HCT116 (cell line): ENCODE measurements around the gene NSD2. TPM values are rescaled to one million over a fixed set of nuclear protein-coding genes. Genes with fewer than 3 reads are reported as not detected.

Experiments used
- ATAC-seq: fragments of 200-7000 bp; cut with Tn5 transposase; 2 replicates; pipeline ENCODE4 v1.9.1; 2020; ENCODE audit warnings: mild to moderate bottlenecking, moderate library complexity
- BruUV-seq: library from RNA; stranded (reverse); fragments of 400-500 nt; replicated peaks from 2 replicates; lab custom pipeline; 2021; lab: Mats Ljungman, UMichigan
- CTCF ChIA-PET: fragments of 300-600 bp; sonication (Branson Sonifier 250); formaldehyde crosslinking; loops from one replicate; lab custom pipeline; 2021; ENCODE audit warnings: antibody characterized with exemption; lab: Charles Lee
- POLR2A ChIA-PET: fragments of 300-600, 350-600 bp; sonication (Branson Sonifier 250); formaldehyde crosslinking; loops from one replicate; lab custom pipeline; 2021; ENCODE audit warnings: antibody characterized with exemption; lab: Charles Lee
- RAD21 ChIA-PET, 2 experiments: fragments of 300-600 bp; sonication (Branson Sonifier 250); formaldehyde crosslinking; loops; one replicate each; lab custom pipeline; 2023; ENCODE audit warnings: low total read pairs in 2 of 2; ENCODE audit not compliant: uncharacterized antibody in 2 of 2, unreplicated experiment in 2 of 2, low non-redundant PET in 1 of 2; lab: Charles Lee
- DNase-seq: peaks from one replicate; pipeline ENCODE4 v3.0.0-alpha.2; 2010; ENCODE audit warnings: low read depth, low spot score
- H2AFZ ChIP-seq: fragments of 200-600 bp; shearing (Covaris generic), sonication (generic); 2 replicates; pipeline ENCODE4 v1.6.1; 2017; ENCODE audit warnings: low read depth, mixed run types, mixed read lengths, antibody characterized with exemption, low read length; ENCODE audit not compliant: poor library complexity, severe bottlenecking
- H3K27ac ChIP-seq: 2 replicates; pipeline ENCODE4 v1.5.1; 2012; ENCODE audit warnings: low read depth, low read length
- H3K27me3 ChIP-seq: fragments of 200-600 bp; sonication (generic); 2 replicates; pipeline ENCODE4 v1.6.1; 2016; ENCODE audit warnings: mixed run types, low read length, mixed read lengths; ENCODE audit not compliant: insufficient read depth
- H3K36me3 ChIP-seq, 2 experiments: fragments of 200-500 bp in 1 of 2; fragments of 200-600 bp in 1 of 2; sonication (Bioruptor generic) in 1 of 2; sonication (generic) in 1 of 2; 2 replicates each; pipeline versions ENCODE4 v1.5.1 to v1.6.1; 2014 to 2016; ENCODE audit warnings: low read length in 2 of 2, inconsistent platforms in 1 of 2, mixed read lengths in 1 of 2, mixed run types in 1 of 2; ENCODE audit not compliant: insufficient read depth in 2 of 2, control insufficient read depth in 1 of 2
- H3K4me1 ChIP-seq, 2 experiments: fragments of 200-600 bp in 1 of 2; sonication (generic) in 1 of 2; 2 replicates each; pipeline versions ENCODE4 v1.5.1 to v1.6.1; 2012 to 2017; ENCODE audit warnings: low read length in 2 of 2, inconsistent platforms in 1 of 2, mild to moderate bottlenecking in 1 of 2, mixed read lengths in 1 of 2, mixed run types in 1 of 2, moderate library complexity in 1 of 2; ENCODE audit not compliant: insufficient read depth in 2 of 2, control insufficient read depth in 1 of 2
- H3K4me2 ChIP-seq: fragments of 200-600 bp; sonication (generic); 2 replicates; pipeline ENCODE4 v1.6.1; 2017; ENCODE audit warnings: mixed run types, low read length, mixed read lengths
- H3K4me3 ChIP-seq, 2 experiments: fragments of 200-600 bp in 1 of 2; sonication (generic) in 1 of 2; replicated peaks in 1 of 2; 2 replicates each; pipeline ENCODE4 v1.5.1; 2011 to 2016; ENCODE audit warnings: low read length in 2 of 2, control low read depth in 1 of 2, low read depth in 1 of 2, mild to moderate bottlenecking in 1 of 2, mixed read lengths in 1 of 2, mixed run types in 1 of 2
- H3K79me2 ChIP-seq: fragments of 200-600 bp; sonication (generic); 2 replicates; pipeline ENCODE4 v1.6.1; 2017; ENCODE audit warnings: mild to moderate bottlenecking, mixed run types, low read length, moderate library complexity, mixed read lengths; ENCODE audit not compliant: insufficient read depth
- H3K9ac ChIP-seq: fragments of 200-600 bp; sonication (generic); 2 replicates; pipeline ENCODE4 v1.6.1; 2016; ENCODE audit warnings: low read length, mixed read lengths
- H3K9me2 ChIP-seq: fragments of 200-600 bp; sonication (generic), shearing (Covaris generic); 2 replicates; pipeline ENCODE4 v1.6.1; 2017; ENCODE audit warnings: mixed run types, mild to moderate bottlenecking, moderate library complexity; ENCODE audit not compliant: insufficient read depth
- H3K9me3 ChIP-seq, 2 experiments: fragments of 200-500 bp in 1 of 2; fragments of 200-600 bp in 1 of 2; sonication (Bioruptor generic) in 1 of 2; sonication (generic) in 1 of 2; 2 replicates each; pipeline ENCODE4 v1.6.1; 2014 to 2017; ENCODE audit warnings: low read length in 2 of 2, mixed read lengths in 2 of 2, inconsistent platforms in 1 of 2, low read depth in 1 of 2, mild to moderate bottlenecking in 1 of 2, mixed run types in 1 of 2, moderate library complexity in 1 of 2; ENCODE audit not compliant: control insufficient read depth in 1 of 2, insufficient read depth in 1 of 2
- H4K20me1 ChIP-seq: fragments of 200-600 bp; sonication (generic), shearing (Covaris generic); 2 replicates; pipeline ENCODE4 v1.6.1; 2017; ENCODE audit warnings: mixed run types, mild to moderate bottlenecking, moderate library complexity; ENCODE audit not compliant: insufficient read depth
- CBX3 ChIP-seq: IDR thresholded peaks from 2 replicates; pipeline ENCODE4 v1.6.1; 2012; ENCODE audit warnings: low read depth
- CEBPB ChIP-seq: IDR thresholded peaks from 2 replicates; pipeline ENCODE4 v1.6.1; 2012; ENCODE audit warnings: low read depth
- ELF1 ChIP-seq: IDR thresholded peaks from 2 replicates; pipeline ENCODE4 v1.6.1; 2012; ENCODE audit warnings: low read depth, borderline replicate concordance
- EZH2phosphoT487 ChIP-seq: fragments of 200-600 bp; IDR thresholded peaks from 2 replicates; pipeline ENCODE4 v1.6.1; 2018; ENCODE audit warnings: antibody characterized with exemption, borderline replicate concordance
- FOSL1 ChIP-seq: IDR thresholded peaks from 2 replicates; pipeline ENCODE4 v1.6.1; 2012; ENCODE audit warnings: low read depth
- JUND ChIP-seq: IDR thresholded peaks from 2 replicates; pipeline ENCODE4 v1.6.1; 2012
- POLR2A ChIP-seq: IDR thresholded peaks from 2 replicates; pipeline ENCODE4 v1.7.0; 2011; ENCODE audit warnings: borderline replicate concordance; ENCODE audit not compliant: insufficient read depth, insufficient read length; ENCODE audit errors: extremely low read depth
- POLR2AphosphoS5 ChIP-seq: IDR thresholded peaks from 2 replicates; pipeline ENCODE4 v1.6.1; 2011; ENCODE audit warnings: mild to moderate bottlenecking, low read depth, low read length, moderate library complexity
- RAD21 ChIP-seq: IDR thresholded peaks from 2 replicates; pipeline ENCODE4 v1.6.1; 2012; ENCODE audit warnings: low read depth, mild to moderate bottlenecking
- REST ChIP-seq: IDR thresholded peaks from 2 replicates; pipeline ENCODE4 v1.6.1; 2012; ENCODE audit warnings: low read depth
- SIN3A ChIP-seq: IDR thresholded peaks from 2 replicates; pipeline ENCODE4 v1.6.1; 2012; ENCODE audit warnings: low read depth
- SRF ChIP-seq: IDR thresholded peaks from 2 replicates; pipeline ENCODE4 v1.6.1; 2012; ENCODE audit warnings: low read depth
- TCF7L2 ChIP-seq: IDR thresholded peaks from 2 replicates; pipeline ENCODE4 v1.7.0; 2011; ENCODE audit warnings: borderline replicate concordance, inconsistent platforms; ENCODE audit not compliant: insufficient read depth, insufficient read length; ENCODE audit errors: extremely low read depth
- YY1 ChIP-seq: IDR thresholded peaks from 2 replicates; pipeline ENCODE4 v1.6.1; 2011; ENCODE audit warnings: low read length, low read depth, moderate library complexity, mild to moderate bottlenecking; ENCODE audit not compliant: insufficient replicate concordance; ENCODE audit errors: extremely low read depth
- ZFX ChIP-seq: fragments of 450-650 bp; IDR thresholded peaks from 2 replicates; pipeline ENCODE4 v1.6.1; 2017
- ZNF274 ChIP-seq: fragments of 200-500 bp; sonication (Bioruptor generic); IDR thresholded peaks from 2 replicates; pipeline ENCODE4 v1.6.1; 2014; ENCODE audit warnings: mild to moderate bottlenecking, low read depth, low read length, inconsistent platforms
- intact Hi-C: fragments of 100-400 bp; cut with micrococcal nuclease; formaldehyde crosslinking; loops from 2 replicates; pipeline ENCODE4 v1.10.0; 2022
- total RNA-seq: library from RNA; stranded (reverse); gene quantifications from one replicate; pipeline ENCODE4 v1.2.1, GENCODE V29; 2021; ENCODE audit not compliant: unreplicated experiment
- TF ChIP-seq, protein P1 (sequence below), 3 experiments: fragments of 200-600 bp in 1 of 3; sonication (generic) in 1 of 3; IDR thresholded peaks in 2 of 3; conservative IDR thresholded peaks in 1 of 3; 2 replicates each; pipeline ENCODE4 v1.5.1; 2012 to 2017; ENCODE audit warnings: low read depth in 2 of 3, low read length in 2 of 3, antibody characterized with exemption in 1 of 3, borderline replicate concordance in 1 of 3, control low read depth in 1 of 3, mild to moderate bottlenecking in 1 of 3, mixed read lengths in 1 of 3, mixed run types in 1 of 3, moderate library complexity in 1 of 3; ENCODE audit not compliant: insufficient read depth in 1 of 3
- TF ChIP-seq, protein P2 (sequence below): IDR thresholded peaks from 2 replicates; pipeline ENCODE4 v1.6.1; 2011; ENCODE audit warnings: mild to moderate bottlenecking, low read length, moderate library complexity; ENCODE audit not compliant: insufficient replicate concordance; ENCODE audit errors: extremely low read depth
- TF ChIP-seq, protein P3 (sequence below): IDR thresholded peaks from 2 replicates; pipeline ENCODE4 v1.6.1; 2012
- TF ChIP-seq, protein P4 (sequence below): IDR thresholded peaks from 2 replicates; pipeline ENCODE4 v1.6.1; 2012

NSD2 gene
- total RNA-seq, 1 experiment from 2014 or later, result 145 TPM

DNA sequence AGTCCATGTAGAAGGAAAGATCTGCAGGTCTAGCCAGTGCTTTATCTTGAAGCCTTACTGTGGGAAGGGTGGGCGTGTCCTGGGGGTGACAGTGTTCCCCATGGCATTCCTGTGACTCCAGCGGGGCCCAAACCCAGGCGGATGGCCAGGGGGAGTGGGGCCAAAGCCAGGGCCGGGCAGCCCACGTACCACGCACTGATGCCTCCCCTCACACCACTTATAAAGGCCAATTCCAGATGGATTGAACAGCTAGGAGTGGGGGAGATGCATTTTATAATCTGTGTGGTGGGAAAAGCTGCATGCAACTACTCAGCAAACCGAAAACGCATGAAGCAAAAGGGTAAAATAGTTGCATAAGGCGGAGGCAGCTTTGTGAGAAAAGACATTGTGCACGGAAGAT, 101.2 kb downstream of the NSD2 start:
- peaks cover 26 to 43% of the 10 kb centered on the region in 2 experiments for H3K36me3 ChIP-seq
- H3K4me3 ChIP-seq, result no peak overlapping the region
- no peaks in the 10 kb centered on the region for H3K27me3 ChIP-seq
- peaks cover 21% of the 10 kb centered on the region for H3K79me2 ChIP-seq
- no peaks in the 10 kb centered on the region for H3K9me2 ChIP-seq
- no peak overlapping the region for H3K9ac ChIP-seq
- BruUV-seq, result no TSS peak
- no peak overlapping the region for H3K4me2 ChIP-seq
- ATAC-seq, result no peak
- no peak for TF ChIP-seq REST
- no peak for TF ChIP-seq SRF
- TF ChIP-seq CEBPB, result no peak
- no peak for TF ChIP-seq ELF1
- no peak for TF ChIP-seq SIN3A
- TF ChIP-seq CBX3, result no peak
- TF ChIP-seq YY1, result no peak
- TF ChIP-seq, protein P1, sequence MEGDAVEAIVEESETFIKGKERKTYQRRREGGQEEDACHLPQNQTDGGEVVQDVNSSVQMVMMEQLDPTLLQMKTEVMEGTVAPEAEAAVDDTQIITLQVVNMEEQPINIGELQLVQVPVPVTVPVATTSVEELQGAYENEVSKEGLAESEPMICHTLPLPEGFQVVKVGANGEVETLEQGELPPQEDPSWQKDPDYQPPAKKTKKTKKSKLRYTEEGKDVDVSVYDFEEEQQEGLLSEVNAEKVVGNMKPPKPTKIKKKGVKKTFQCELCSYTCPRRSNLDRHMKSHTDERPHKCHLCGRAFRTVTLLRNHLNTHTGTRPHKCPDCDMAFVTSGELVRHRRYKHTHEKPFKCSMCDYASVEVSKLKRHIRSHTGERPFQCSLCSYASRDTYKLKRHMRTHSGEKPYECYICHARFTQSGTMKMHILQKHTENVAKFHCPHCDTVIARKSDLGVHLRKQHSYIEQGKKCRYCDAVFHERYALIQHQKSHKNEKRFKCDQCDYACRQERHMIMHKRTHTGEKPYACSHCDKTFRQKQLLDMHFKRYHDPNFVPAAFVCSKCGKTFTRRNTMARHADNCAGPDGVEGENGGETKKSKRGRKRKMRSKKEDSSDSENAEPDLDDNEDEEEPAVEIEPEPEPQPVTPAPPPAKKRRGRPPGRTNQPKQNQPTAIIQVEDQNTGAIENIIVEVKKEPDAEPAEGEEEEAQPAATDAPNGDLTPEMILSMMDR (IDR thresholded peaks at IDR 0.05 in 2 of 3, conservative IDR thresholded peaks at IDR 0.05 in 1 of 3; ENCODE audit: borderline replicate concordance in 1 of 3, insufficient read depth in 1 of 3, low read depth in 2 of 3, low read length in 2 of 3), result no peak
- TF ChIP-seq, protein P2, sequence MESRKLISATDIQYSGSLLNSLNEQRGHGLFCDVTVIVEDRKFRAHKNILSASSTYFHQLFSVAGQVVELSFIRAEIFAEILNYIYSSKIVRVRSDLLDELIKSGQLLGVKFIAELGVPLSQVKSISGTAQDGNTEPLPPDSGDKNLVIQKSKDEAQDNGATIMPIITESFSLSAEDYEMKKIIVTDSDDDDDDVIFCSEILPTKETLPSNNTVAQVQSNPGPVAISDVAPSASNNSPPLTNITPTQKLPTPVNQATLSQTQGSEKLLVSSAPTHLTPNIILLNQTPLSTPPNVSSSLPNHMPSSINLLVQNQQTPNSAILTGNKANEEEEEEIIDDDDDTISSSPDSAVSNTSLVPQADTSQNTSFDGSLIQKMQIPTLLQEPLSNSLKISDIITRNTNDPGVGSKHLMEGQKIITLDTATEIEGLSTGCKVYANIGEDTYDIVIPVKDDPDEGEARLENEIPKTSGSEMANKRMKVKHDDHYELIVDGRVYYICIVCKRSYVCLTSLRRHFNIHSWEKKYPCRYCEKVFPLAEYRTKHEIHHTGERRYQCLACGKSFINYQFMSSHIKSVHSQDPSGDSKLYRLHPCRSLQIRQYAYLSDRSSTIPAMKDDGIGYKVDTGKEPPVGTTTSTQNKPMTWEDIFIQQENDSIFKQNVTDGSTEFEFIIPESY, result no peak
- no peak for TF ChIP-seq FOSL1
- no peak for TF ChIP-seq JUND
- TF ChIP-seq EZH2phosphoT487, result no peak
- no peak for TF ChIP-seq RAD21
- no peak for TF ChIP-seq POLR2AphosphoS5
- TF ChIP-seq, protein P3, sequence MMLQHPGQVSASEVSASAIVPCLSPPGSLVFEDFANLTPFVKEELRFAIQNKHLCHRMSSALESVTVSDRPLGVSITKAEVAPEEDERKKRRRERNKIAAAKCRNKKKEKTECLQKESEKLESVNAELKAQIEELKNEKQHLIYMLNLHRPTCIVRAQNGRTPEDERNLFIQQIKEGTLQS, result no peak
- TF ChIP-seq POLR2A, result no peak
- no peak for TF ChIP-seq TCF7L2
- no peak for TF ChIP-seq ZFX
- TF ChIP-seq ZNF274, result no peak
- TF ChIP-seq, protein P4, sequence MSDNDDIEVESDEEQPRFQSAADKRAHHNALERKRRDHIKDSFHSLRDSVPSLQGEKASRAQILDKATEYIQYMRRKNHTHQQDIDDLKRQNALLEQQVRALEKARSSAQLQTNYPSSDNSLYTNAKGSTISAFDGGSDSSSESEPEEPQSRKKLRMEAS, result no peak
- H3K4me1 ChIP-seq, result no peaks in the 10 kb centered on the region
- CTCF ChIA-PET, result no interaction called here
- intact Hi-C loops, result no loop called here
- H3K27ac ChIP-seq, result no peak overlapping the region
- POLR2A ChIA-PET, result no interaction called here
- no peak overlapping the region for H2AFZ ChIP-seq
- RAD21 ChIA-PET, result no interaction called here
- no peak for DNase-seq
- H4K20me1 ChIP-seq, result no peaks in the 10 kb centered on the region
- H3K9me3 ChIP-seq, result no peaks in the 10 kb centered on the region
